Ascending aorta (tissue), 2 donors: Measurements from ENCODE around the gene CCDC107. TPM values are rescaled to one million over a fixed set of nuclear protein-coding genes. Genes with fewer than 3 reads are reported as not detected.

Source experiments
- DNase-seq, 2 donors: peaks; one replicate each; pipeline ENCODE4 v3.0.0-alpha.2; 2019; ENCODE audit warnings: low spot score in 2 of 2
- H3K27ac ChIP-seq, 2 donors: fragments of 200-600 bp; sonication (generic); one replicate each; pipeline ENCODE4 v1.5.1; 2016 to 2017; ENCODE audit warnings: mild to moderate bottlenecking in 1 of 2
- H3K27me3 ChIP-seq: fragments of 200-600 bp; sonication (generic); one replicate; pipeline ENCODE4 v1.5.1; 2017
- H3K36me3 ChIP-seq, 2 donors: fragments of 200-600 bp; sonication (generic); one replicate each; pipeline ENCODE4 v1.5.1; 2016
- H3K4me1 ChIP-seq, 2 donors: fragments of 200-600 bp; sonication (generic); one replicate each; pipeline ENCODE4 v1.5.1; 2016 to 2017; ENCODE audit warnings: mild to moderate bottlenecking in 1 of 2
- H3K4me3 ChIP-seq, 2 donors: fragments of 200-600 bp; sonication (generic); one replicate each; pipeline ENCODE4 v1.5.1; 2016 to 2017; ENCODE audit warnings: mild to moderate bottlenecking in 1 of 2
- H3K9me3 ChIP-seq, 2 donors: fragments of 200-600 bp; sonication (generic); one replicate each; pipeline ENCODE4 v1.5.1; 2016
- intact Hi-C: fragments of 100-400 bp; cut with DNase I; formaldehyde crosslinking; loops from one replicate; pipeline ENCODE4 v1.15.1; 2023
- total RNA-seq: library from RNA; depleted of rRNA; stranded (reverse); fragments of >200 nt; gene quantifications from one replicate; pipeline ENCODE4 v1.1.0, GENCODE V29; 2016
- TF ChIP-seq, protein P1 (sequence below), 3 experiments: fragments of 200-600 bp in 2 of 3; fragments of 450-650 bp in 1 of 3; sonication (generic) in 2 of 3; IDR thresholded peaks; one replicate each; pipeline ENCODE4 v1.5.1; 2016 to 2019; ENCODE audit warnings: antibody characterized with exemption in 3 of 3, mild to moderate bottlenecking in 1 of 3, moderate library complexity in 1 of 3

The CCDC107 gene
- total RNA-seq, 1 donor from 2014 or later, result 67.6 TPM

GRCh38 chr9:35656831-35657545 is 1.1 kb upstream of the CCDC107 start:
- no peaks in the 10 kb centered on the region for H3K27me3 ChIP-seq
- peaks cover 6 to 21% of the 10 kb centered on the region in 2 donors for H3K36me3 ChIP-seq
- DNase-seq, result no peak
- H3K27ac ChIP-seq, result peak overlapping the region; percentile 97 to 100
- TF ChIP-seq, protein P1, sequence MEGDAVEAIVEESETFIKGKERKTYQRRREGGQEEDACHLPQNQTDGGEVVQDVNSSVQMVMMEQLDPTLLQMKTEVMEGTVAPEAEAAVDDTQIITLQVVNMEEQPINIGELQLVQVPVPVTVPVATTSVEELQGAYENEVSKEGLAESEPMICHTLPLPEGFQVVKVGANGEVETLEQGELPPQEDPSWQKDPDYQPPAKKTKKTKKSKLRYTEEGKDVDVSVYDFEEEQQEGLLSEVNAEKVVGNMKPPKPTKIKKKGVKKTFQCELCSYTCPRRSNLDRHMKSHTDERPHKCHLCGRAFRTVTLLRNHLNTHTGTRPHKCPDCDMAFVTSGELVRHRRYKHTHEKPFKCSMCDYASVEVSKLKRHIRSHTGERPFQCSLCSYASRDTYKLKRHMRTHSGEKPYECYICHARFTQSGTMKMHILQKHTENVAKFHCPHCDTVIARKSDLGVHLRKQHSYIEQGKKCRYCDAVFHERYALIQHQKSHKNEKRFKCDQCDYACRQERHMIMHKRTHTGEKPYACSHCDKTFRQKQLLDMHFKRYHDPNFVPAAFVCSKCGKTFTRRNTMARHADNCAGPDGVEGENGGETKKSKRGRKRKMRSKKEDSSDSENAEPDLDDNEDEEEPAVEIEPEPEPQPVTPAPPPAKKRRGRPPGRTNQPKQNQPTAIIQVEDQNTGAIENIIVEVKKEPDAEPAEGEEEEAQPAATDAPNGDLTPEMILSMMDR (IDR thresholded peaks at IDR 0.05), result no peak
- intact Hi-C loops, result loop anchor here (1.0 to 10.0 kb wide), 6 partner anchors 33 to 665 kb away; partner anchors contain the start of genes FAM221B, HRCT1, SPAAR and SPAG8
- peaks cover 5 to 32% of the 10 kb centered on the region in 2 donors for H3K4me1 ChIP-seq
- peak overlapping the region; percentile 88 to 99 for H3K4me3 ChIP-seq
- no peaks in the 10 kb centered on the region for H3K9me3 ChIP-seq

DNA sequence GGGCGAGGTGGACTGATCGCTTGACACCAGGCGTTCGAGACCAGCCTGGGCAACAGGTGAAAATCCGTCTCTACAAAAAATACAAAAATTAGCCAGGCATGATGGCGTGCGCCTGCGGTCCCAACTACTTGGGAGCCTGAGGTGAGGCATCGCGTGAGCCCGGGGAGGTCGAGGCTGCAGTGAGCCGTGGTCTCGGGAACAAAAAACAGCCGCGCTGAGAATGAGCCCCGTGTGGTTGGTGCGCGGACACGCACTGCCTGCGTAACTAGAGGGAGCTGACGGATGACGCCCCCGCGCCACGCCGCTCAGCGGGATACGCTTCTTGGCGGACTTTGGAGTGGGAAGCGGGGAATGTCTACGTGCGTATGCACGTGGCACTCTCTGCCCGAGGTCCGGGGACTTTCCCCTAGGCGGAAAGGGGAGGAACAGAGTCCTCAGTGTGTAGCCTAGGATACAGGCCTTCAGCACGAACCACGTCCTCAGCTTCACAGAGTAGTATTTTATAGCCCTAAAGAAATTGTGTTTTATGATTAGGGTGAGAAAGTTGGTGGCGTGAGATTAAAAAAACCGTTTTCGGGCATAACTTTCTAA is 451 bp upstream of the CCDC107 start, which contains the start of gene RMRP:
RMRP (minus strand) TSS at position 474 of the 591 bp plus-strand sequence.
- H3K4me1 ChIP-seq, result peaks cover 5 to 35% of the 10 kb centered on the region in 2 donors
- H3K27me3 ChIP-seq, result no peaks in the 10 kb centered on the region
- intact Hi-C loops, result loop anchor here (1.0 to 10.0 kb wide), 6 partner anchors 33 to 665 kb away; partner anchors contain the start of genes FAM221B, HRCT1, SPAAR and SPAG8
- H3K9me3 ChIP-seq, result no peaks in the 10 kb centered on the region
- H3K4me3 ChIP-seq, result peak within 1 kb of the TSS; percentile 88 to 99
- TF ChIP-seq, protein P1 (IDR thresholded peaks at IDR 0.05), result peak; percentile 32 to 56 (median 34)
- peaks cover 6 to 23% of the 10 kb centered on the region in 2 donors for H3K36me3 ChIP-seq
- peak within 1 kb of the TSS; percentile 97 to 100 for H3K27ac ChIP-seq
- DNase-seq, result peak; percentile 90 to 99

DNA sequence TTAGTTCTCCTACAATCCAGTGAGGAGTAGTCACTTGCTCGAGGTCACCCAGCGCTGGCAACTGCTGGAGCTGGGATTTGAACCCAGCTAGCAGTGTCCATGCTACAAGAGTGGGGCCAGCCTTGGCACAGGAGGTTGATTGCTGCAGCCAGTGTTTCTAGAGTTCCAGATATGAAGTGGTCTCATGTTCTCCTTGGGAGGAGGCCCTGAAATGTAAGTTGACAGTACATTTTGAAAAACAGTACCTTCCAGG is 802 bp downstream of the CCDC107 start:
- Histone ChIP-seq H3K4me3 (peak overlapping the region; percentile 88 to 99), H3K36me3 (peaks cover 6 to 23% of the 10 kb centered on the region in 2 donors), H3K4me1 (peaks cover 5 to 35% of the 10 kb centered on the region in 2 donors), H3K27me3 (no peaks in the 10 kb centered on the region), H3K27ac (peak overlapping the region; percentile 97 to 100), H3K9me3 (no peaks in the 10 kb centered on the region)
- TF ChIP-seq, protein P1 (IDR thresholded peaks at IDR 0.05), result no peak
- intact Hi-C loops, result loop anchor here (1.0 to 10.0 kb wide), 5 partner anchors 69 to 667 kb away; partner anchors contain the start of genes FAM221B, HRCT1, SPAAR and SPAG8
- peak in 1 of 2 donors; percentile 85 for DNase-seq

- intact Hi-C loops, result loop anchor here (1.0 to 10.0 kb wide), 5 partner anchors 69 to 667 kb away; partner anchors contain the start of genes FAM221B, HRCT1, SPAAR and SPAG8
- no peaks in the 10 kb centered on the region for H3K9me3 ChIP-seq
- DNase-seq, result peak in 1 of 2 donors; percentile 93
These were observed 1.2 kb downstream of the CCDC107 start for GRCh38 chr9:35659340-35659739.

DNA sequence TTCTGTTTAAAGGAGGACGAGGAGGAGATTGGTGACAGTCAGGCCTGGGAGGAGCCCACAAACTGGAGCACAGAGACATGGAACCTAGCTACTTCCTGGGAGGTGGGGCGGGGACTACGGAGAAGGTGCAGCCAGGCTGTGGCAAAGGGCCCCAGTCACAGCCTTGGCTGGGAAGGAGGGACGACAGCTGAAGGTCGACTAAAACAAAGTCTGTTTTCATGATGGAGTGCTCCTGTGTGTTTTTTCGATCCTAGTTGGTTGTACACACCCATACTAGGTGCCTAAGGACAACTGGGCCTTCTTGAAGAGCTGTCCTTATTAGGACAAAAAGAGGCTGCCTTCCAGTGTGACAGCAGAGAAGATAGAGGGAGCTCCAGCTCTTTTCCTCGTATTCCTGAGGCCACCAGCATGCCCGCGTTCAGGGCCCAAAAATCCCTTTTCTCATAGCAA is 2.9 kb downstream of the CCDC107 start:
- Histone ChIP-seq H3K36me3 (peaks cover 6 to 23% of the 10 kb centered on the region in 2 donors), H3K4me3 (peak overlapping the region; percentile 88 to 99), H3K27me3 (no peaks in the 10 kb centered on the region), H3K9me3 (no peaks in the 10 kb centered on the region), H3K27ac (peak overlapping the region; percentile 97 to 100), H3K4me1 (peaks cover 15 to 40% of the 10 kb centered on the region in 2 donors)
- no peak for DNase-seq
- intact Hi-C loops, result no loop called here
- TF ChIP-seq, protein P1 (IDR thresholded peaks at IDR 0.05), result peak; percentile 31 to 71 (median 43)

More at GRCh38 chr9:35659340-35659739, 1.2 kb downstream of the CCDC107 start:
- Histone ChIP-seq H3K27me3 (no peaks in the 10 kb centered on the region), H3K27ac (peak overlapping the region; percentile 97 to 100), H3K4me1 (peaks cover 5 to 35% of the 10 kb centered on the region in 2 donors), H3K4me3 (peak overlapping the region; percentile 88 to 99), H3K36me3 (peaks cover 6 to 23% of the 10 kb centered on the region in 2 donors)
- TF ChIP-seq, protein P1 (IDR thresholded peaks at IDR 0.05), result no peak
